NCI-H2107 treated with DMSO at 0.1 percent for 48 hours (cell line): ENCODE measurements around the gene MTCH1.

ENCODE experiments used
- DNase-seq: peaks from one replicate; lab custom pipeline; 2025; ENCODE audit not compliant: unreplicated experiment; lab: John Stamatoyannopoulos, UW

MTCH1 gene

GRCh38 chr6:37018198-37019064, 32.4 kb upstream of the MTCH1 start:
- peak; percentile 81 for DNase-seq

GRCh38 chr6:37017606-37018197, 31.7 kb upstream of the MTCH1 start:
- DNase-seq: no peak

- DNase-seq: no peak
Measured at GRCh38 chr6:37016995-37017394, 31.0 kb upstream of the MTCH1 start.

- DNase-seq: no peak
Measured at GRCh38 chr6:37015532-37015931, 29.5 kb upstream of the MTCH1 start.

- no peak for DNase-seq
Measured at GRCh38 chr6:37014667-37015066, 28.7 kb upstream of the MTCH1 start.

- no peak for DNase-seq
Measured at GRCh38 chr6:37013516-37014491, 27.8 kb upstream of the MTCH1 start.

- no peak for DNase-seq
Measured at GRCh38 chr6:37011656-37012378, 25.8 kb upstream of the MTCH1 start.

- DNase-seq: no peak
Measured at GRCh38 chr6:37010402-37010892, 24.5 kb upstream of the MTCH1 start.

- no peak for DNase-seq
Measured at GRCh38 chr6:37008484-37009465, 22.8 kb upstream of the MTCH1 start.

GRCh38 chr6:37007340-37008043, 21.5 kb upstream of the MTCH1 start:
- no peak for DNase-seq

GRCh38 chr6:37006793-37007339, 20.9 kb upstream of the MTCH1 start:
- no peak for DNase-seq

GRCh38 chr6:37005827-37006567, 20.0 kb upstream of the MTCH1 start:
- DNase-seq: no peak

GRCh38 chr6:37005061-37005810, 19.2 kb upstream of the MTCH1 start, which contains the start of gene FGD2:
Gene FGD2, plus strand, starts transcription at chr6:37005655. Its CDS starts 163 bp downstream, at chr6:37005818.
- no peak for DNase-seq

GRCh38 chr6:37004044-37004980, 18.3 kb upstream of the MTCH1 start:
- no peak for DNase-seq

GRCh38 chr6:36999751-37000125, 13.7 kb upstream of the MTCH1 start:
- DNase-seq: no peak
